Smooth muscle cell of bladder (primary cell): Measurements from ENCODE around the gene ERMP1. TPM values are rescaled to one million over a fixed set of nuclear protein-coding genes. Genes with fewer than 3 reads are reported as not detected.

Experiments used
- total RNA-seq: library from RNA; depleted of rRNA; stranded (reverse); fragments of >200 nt; gene quantifications from 2 replicates; pipeline ENCODE4 v1.2.3, GENCODE V29; 2014

Gene ERMP1, protein sequence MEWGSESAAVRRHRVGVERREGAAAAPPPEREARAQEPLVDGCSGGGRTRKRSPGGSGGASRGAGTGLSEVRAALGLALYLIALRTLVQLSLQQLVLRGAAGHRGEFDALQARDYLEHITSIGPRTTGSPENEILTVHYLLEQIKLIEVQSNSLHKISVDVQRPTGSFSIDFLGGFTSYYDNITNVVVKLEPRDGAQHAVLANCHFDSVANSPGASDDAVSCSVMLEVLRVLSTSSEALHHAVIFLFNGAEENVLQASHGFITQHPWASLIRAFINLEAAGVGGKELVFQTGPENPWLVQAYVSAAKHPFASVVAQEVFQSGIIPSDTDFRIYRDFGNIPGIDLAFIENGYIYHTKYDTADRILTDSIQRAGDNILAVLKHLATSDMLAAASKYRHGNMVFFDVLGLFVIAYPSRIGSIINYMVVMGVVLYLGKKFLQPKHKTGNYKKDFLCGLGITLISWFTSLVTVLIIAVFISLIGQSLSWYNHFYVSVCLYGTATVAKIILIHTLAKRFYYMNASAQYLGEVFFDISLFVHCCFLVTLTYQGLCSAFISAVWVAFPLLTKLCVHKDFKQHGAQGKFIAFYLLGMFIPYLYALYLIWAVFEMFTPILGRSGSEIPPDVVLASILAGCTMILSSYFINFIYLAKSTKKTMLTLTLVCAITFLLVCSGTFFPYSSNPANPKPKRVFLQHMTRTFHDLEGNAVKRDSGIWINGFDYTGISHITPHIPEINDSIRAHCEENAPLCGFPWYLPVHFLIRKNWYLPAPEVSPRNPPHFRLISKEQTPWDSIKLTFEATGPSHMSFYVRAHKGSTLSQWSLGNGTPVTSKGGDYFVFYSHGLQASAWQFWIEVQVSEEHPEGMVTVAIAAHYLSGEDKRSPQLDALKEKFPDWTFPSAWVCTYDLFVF
- total RNA-seq, result 15.2 and 19.1 TPM in 2 replicates

DNA sequence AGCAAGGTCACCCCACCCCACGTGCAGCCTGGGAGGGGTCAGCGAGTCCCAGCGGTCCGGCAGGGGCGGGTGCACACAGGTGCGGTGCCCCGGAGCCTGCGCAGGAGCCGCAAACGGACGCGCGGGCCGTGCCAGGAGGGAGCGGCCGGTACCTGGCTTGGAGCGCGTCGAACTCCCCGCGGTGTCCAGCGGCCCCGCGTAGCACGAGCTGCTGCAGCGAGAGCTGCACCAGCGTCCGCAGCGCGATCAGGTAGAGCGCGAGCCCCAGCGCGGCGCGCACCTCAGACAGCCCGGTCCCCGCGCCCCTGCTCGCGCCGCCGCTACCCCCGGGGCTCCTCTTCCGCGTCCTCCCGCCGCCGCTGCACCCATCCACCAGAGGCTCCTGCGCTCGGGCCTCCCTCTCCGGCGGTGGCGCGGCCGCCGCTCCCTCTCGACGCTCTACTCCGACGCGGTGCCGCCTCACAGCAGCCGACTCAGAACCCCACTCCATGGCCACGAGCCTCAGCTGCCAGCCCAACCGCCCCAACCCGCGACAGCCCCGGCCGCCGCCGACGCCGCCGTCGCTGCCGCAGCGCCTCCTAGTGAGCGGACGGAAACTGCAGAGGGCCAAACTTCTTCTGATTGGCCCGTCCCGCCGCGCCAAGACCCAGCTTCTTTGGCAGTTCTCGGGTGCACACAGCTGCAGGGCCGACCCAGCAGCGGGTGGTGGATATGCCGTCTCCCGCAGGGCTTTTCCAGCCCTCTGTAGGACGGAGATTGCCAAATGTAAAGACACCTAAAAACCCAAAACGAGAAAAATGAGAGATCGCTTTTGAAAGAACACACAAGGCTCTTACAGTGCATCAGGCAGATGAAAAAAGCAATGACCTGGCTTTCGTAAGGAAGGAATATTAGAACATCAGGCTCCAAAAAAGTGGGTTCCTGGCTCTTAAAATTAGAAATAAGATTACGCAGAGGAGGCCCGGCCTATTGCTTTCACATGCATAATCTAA lies at the start of gene ERMP1:
TSS of gene ERMP1 (minus strand) at position 580 of the 992 bp plus-strand sequence. CDS start at position 490, 90 bp downstream.

Other genes starting within 250 kb of the ERMP1 start
- 39.8 and 40.5 TPM in 2 replicates for gene RIC1, start 204.0 kb downstream of the ERMP1 start, total RNA-seq
- gene MLANA, start 57.8 kb upstream of the ERMP1 start, total RNA-seq, result not detected in 2 replicates
- gene RANBP6, start 182.5 kb upstream of the ERMP1 start, total RNA-seq, result 19.6 and 22.7 TPM in 2 replicates